CD8-positive, alpha-beta memory T cell (primary cell): Measurements from ENCODE around the gene HTR1E. TPM values are rescaled to one million over a fixed set of nuclear protein-coding genes. Genes with fewer than 3 reads are reported as not detected.

Source experiments
- CTCF ChIA-PET: fragments of 350-600 bp; sonication (Branson Sonifier 250); formaldehyde crosslinking; loops from one replicate; lab custom pipeline; 2021; ENCODE audit warnings: antibody characterized with exemption; lab: Charles Lee
- POLR2A ChIA-PET: fragments of 350-600 bp; sonication (Branson Sonifier 250); formaldehyde crosslinking; loops from one replicate; lab custom pipeline; 2021; ENCODE audit warnings: antibody characterized with exemption; lab: Charles Lee
- DNase-seq, 5 donors: peaks; one replicate each; pipeline versions ENCODE4 v3.0.0 to v3.0.0-alpha.2; 2020 to 2022; ENCODE audit warnings: mixed read lengths in 1 of 5
- H3K27ac ChIP-seq: one replicate; pipeline ENCODE4 v1.7.0; 2013; ENCODE audit warnings: low read depth, mild to moderate bottlenecking, low read length, moderate library complexity
- H3K27me3 ChIP-seq: 2 replicates; pipeline ENCODE4 v1.7.0; 2013; ENCODE audit warnings: low read length, mild to moderate bottlenecking; ENCODE audit not compliant: insufficient read depth, poor library complexity, severe bottlenecking
- H3K36me3 ChIP-seq: 2 replicates; pipeline ENCODE4 v1.7.0; 2013; ENCODE audit warnings: mild to moderate bottlenecking, low read length, moderate library complexity; ENCODE audit not compliant: insufficient read depth
- H3K4me1 ChIP-seq: 2 replicates; pipeline ENCODE4 v1.7.0; 2013; ENCODE audit warnings: mild to moderate bottlenecking, low read length, moderate library complexity; ENCODE audit not compliant: insufficient read depth
- H3K4me3 ChIP-seq: 2 replicates; pipeline ENCODE4 v1.7.0; 2013; ENCODE audit warnings: mild to moderate bottlenecking, low read length
- H3K9me3 ChIP-seq: 2 replicates; pipeline ENCODE4 v1.7.0; 2013; ENCODE audit warnings: mild to moderate bottlenecking, low read length
- H3K27ac Mint-ChIP-seq, 8 donors: one replicate each; pipeline ENCODE4 v1.8.0; 2020 to 2021; ENCODE audit warnings: mixed read lengths in 8 of 8, mild to moderate bottlenecking in 6 of 8, inconsistent platforms in 3 of 8, moderate library complexity in 3 of 8
- H3K27me3 Mint-ChIP-seq, 2 donors: one replicate each; pipeline ENCODE4 v1.8.0; 2020 to 2021; ENCODE audit warnings: mixed read lengths in 2 of 2, mild to moderate bottlenecking in 1 of 2, moderate library complexity in 1 of 2
- H3K36me3 Mint-ChIP-seq, 3 donors: one replicate each; pipeline ENCODE4 v1.8.0; 2020 to 2021; ENCODE audit warnings: mixed read lengths in 3 of 3, inconsistent platforms in 1 of 3, mild to moderate bottlenecking in 1 of 3
- H3K4me1 Mint-ChIP-seq, 3 donors: one replicate each; pipeline ENCODE4 v1.8.0; 2020 to 2021; ENCODE audit warnings: mixed read lengths in 3 of 3, inconsistent platforms in 1 of 3, mild to moderate bottlenecking in 1 of 3
- H3K4me3 Mint-ChIP-seq, 7 donors: one replicate each; pipeline ENCODE4 v1.8.0; 2020 to 2021; ENCODE audit warnings: mixed read lengths in 7 of 7, mild to moderate bottlenecking in 6 of 7, moderate library complexity in 4 of 7, inconsistent platforms in 2 of 7
- H3K9me3 Mint-ChIP-seq, 5 donors: one replicate each; pipeline ENCODE4 v1.8.0; 2020 to 2022; ENCODE audit warnings: mixed read lengths in 5 of 5, mild to moderate bottlenecking in 3 of 5, moderate library complexity in 2 of 5, inconsistent platforms in 1 of 5
- polyA plus RNA-seq: library from polyadenylated mRNA; unstranded; fragments of 300-500 nt; fragmentation: Illumina TruSeq; gene quantifications from one replicate; pipeline ENCODE4 v1.2.3, GENCODE V29; 2021
- total RNA-seq, 2 experiments: library from RNA; stranded (reverse); gene quantifications; one replicate each; pipeline ENCODE4 v1.2.3, GENCODE V29; 2021

HTR1E gene
- total and polyA plus RNA-seq, 3 experiments from 2014 or later: not detected

DNA sequence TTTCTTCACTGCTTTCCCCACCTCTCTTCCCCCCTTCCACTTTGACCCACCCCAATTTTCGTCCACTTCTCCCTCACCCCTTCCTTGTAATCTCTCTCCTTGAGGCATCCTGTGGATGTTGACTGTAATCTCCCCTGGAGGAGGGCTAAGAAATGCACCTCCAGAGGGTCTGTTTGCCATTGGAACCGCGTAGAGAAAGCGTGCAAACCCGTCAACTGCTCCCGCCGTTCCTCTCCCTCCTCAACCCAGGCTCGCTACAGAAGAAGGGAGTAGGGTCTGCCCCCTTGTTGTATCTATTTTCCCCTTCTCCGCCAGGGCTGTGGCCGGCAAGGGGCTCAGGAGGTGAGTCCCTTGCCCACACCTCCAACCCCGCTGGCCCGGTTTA is 502 bp upstream of the HTR1E start:
- Histone ChIP-seq H3K4me3 (no peak overlapping the region), H3K27ac (no peak overlapping the region), H3K4me1 (no peaks in the 10 kb centered on the region), H3K27me3 (peaks cover 3% of the 10 kb centered on the region), H3K9me3 (no peaks in the 10 kb centered on the region), H3K36me3 (no peaks in the 10 kb centered on the region)
- Mint-ChIP-seq H3K4me3 (no peak overlapping the region), H3K27me3 (peaks cover 20 to 33% of the 10 kb centered on the region in 2 donors), H3K9me3 (peaks cover 0 to 10% (median 5%) of the 10 kb centered on the region in 5 donors), H3K4me1 (no peaks in the 10 kb centered on the region), H3K36me3 (no peaks in the 10 kb centered on the region), H3K27ac (no peak overlapping the region)
- DNase-seq: no peak
- ChIA-PET CTCF (no interaction called here), POLR2A (no interaction called here)

DNA sequence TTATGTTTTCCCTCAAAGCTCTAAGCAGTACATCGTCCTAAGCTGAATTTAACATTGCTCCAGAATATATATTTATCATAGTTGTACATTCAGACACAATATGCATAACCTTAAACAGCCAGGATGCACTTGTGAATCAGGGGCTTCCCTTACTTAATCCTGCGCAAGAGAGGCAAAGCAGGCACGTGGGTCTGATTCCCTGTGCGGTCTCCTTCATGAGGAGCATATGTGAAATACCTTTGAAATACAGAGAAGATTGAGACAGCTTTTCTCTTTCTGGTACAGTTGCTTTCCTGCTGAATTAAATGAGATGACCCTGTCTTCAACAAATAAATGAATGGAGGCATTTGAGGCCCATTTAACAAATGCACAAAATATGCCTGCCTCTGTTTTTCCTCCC is 1.5 kb downstream of the HTR1E start:
- Histone ChIP-seq H3K9me3 (no peaks in the 10 kb centered on the region), H3K4me1 (no peaks in the 10 kb centered on the region), H3K27me3 (peaks cover 3% of the 10 kb centered on the region), H3K36me3 (no peaks in the 10 kb centered on the region), H3K27ac (no peak overlapping the region), H3K4me3 (no peak overlapping the region)
- Mint-ChIP-seq H3K4me3 (no peak overlapping the region), H3K27ac (no peak overlapping the region), H3K36me3 (no peaks in the 10 kb centered on the region), H3K4me1 (no peaks in the 10 kb centered on the region), H3K27me3 (peaks cover 19 to 33% of the 10 kb centered on the region in 2 donors), H3K9me3 (peaks cover 0 to 10% (median 5%) of the 10 kb centered on the region in 5 donors)
- DNase-seq: no peak
- POLR2A ChIA-PET: no interaction called here
- CTCF ChIA-PET: no interaction called here

DNA sequence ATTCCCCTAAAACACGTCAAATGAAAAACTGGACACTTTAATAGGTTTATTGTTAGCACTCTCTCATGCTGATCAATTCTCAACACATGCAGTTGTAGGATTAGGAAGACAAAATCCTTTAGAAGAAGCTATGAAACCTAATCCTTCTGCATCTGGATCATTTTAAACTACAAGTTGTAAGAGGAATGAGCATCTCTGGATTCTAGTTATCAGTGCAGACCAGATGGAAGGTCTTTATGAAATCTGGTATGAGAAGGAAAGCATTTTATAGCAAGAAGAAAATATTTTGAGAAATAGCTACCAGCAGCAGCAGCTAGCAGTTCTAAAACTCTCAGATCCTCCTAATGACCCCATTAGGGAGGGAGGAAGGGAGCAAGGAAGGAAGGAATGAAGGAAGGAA is 4.1 kb downstream of the HTR1E start:
- no peaks in the 10 kb centered on the region for H3K36me3 Mint-ChIP-seq
- ChIA-PET POLR2A (no interaction called here), CTCF (no interaction called here)
- H3K27me3 Mint-ChIP-seq: peaks cover 19 to 26% of the 10 kb centered on the region in 2 donors
- no peak overlapping the region for H3K27ac ChIP-seq
- no peaks in the 10 kb centered on the region for H3K36me3 ChIP-seq
- no peak overlapping the region for H3K4me3 Mint-ChIP-seq
- no peaks in the 10 kb centered on the region for H3K4me1 ChIP-seq
- H3K27ac Mint-ChIP-seq: no peak overlapping the region
- peaks cover 3% of the 10 kb centered on the region for H3K27me3 ChIP-seq
- DNase-seq: no peak
- peaks cover 0 to 10% (median 5%) of the 10 kb centered on the region in 5 donors for H3K9me3 Mint-ChIP-seq
- no peaks in the 10 kb centered on the region for H3K9me3 ChIP-seq
- no peaks in the 10 kb centered on the region for H3K4me1 Mint-ChIP-seq
- no peak overlapping the region for H3K4me3 ChIP-seq

DNA sequence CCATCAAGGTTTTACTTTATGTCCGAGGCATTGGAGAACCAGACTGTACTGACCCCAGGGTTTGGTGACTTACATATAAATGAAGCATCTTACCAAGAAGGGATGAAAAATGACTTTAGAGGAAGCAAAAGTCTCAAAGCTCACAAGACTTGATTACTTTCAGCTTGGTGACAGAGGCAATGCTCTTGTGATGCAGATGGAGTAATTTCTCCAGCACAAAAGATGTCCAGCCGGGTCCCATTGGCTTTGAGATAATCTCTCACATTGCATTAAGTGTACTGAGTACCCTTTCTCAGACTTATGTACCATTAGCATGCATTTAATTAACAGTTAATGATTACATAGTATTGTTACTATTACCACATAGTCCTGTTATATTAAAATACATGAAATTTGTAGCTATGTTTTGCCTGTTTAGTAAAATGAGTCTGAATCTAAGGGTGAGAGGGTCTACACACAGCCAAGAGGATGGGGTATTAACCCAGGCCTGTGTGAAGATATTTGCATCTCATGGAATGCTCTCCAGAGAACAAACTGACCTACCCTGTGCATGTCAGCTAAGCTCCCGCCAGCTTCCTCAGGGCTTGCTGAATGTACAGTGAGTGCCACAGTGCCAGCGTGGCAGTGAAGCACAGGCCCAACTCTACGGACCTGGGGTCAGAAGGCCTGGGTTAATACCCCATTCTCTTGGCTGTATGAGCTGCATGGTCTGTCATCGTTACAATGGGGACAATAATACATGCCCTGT is 5.6 kb downstream of the HTR1E start:
- H3K4me3 Mint-ChIP-seq: no peak overlapping the region
- Histone ChIP-seq H3K36me3 (no peaks in the 10 kb centered on the region), H3K4me3 (no peak overlapping the region), H3K4me1 (no peaks in the 10 kb centered on the region), H3K9me3 (no peaks in the 10 kb centered on the region), H3K27ac (no peak overlapping the region), H3K27me3 (no peaks in the 10 kb centered on the region)
- no peak overlapping the region for H3K27ac Mint-ChIP-seq
- peaks cover 12 to 15% of the 10 kb centered on the region in 2 donors for H3K27me3 Mint-ChIP-seq
- peaks cover 0 to 10% (median 2%) of the 10 kb centered on the region in 5 donors for H3K9me3 Mint-ChIP-seq
- ChIA-PET POLR2A (no interaction called here), CTCF (no interaction called here)
- H3K4me1 Mint-ChIP-seq: no peaks in the 10 kb centered on the region
- H3K36me3 Mint-ChIP-seq: no peaks in the 10 kb centered on the region
- DNase-seq: no peak

DNA sequence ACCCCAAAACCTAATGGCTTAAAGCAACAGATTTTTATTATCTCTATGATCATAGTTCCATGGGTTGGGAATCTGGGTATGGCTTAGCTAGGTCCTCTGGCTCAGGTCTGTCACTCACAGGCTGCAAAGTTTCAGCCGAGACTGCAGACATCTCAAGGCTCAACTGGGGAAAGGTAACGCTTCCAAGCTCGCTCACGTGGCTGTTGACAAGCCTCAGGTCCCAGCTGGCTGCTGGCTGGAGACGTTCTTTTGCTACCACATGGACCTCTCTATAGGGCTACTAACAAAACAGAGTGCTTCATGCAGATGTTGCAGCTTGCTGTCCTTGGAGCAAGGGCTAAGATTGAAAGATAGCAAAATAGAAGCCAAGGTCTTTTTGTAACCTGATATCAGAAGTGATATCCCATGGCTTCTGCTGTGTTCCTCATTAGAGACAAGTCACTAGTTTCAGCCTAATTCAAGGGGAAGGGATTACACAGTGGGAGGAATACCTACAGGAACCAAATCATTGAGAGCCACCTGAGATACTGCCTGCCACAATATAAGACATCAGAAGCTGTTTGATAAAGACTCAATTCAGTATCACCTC is 6.6 kb downstream of the HTR1E start:
- Histone ChIP-seq H3K36me3 (no peaks in the 10 kb centered on the region), H3K27ac (no peak overlapping the region), H3K4me3 (no peak overlapping the region), H3K27me3 (no peaks in the 10 kb centered on the region), H3K9me3 (no peaks in the 10 kb centered on the region), H3K4me1 (no peaks in the 10 kb centered on the region)
- Mint-ChIP-seq H3K9me3 (peaks cover 0 to 10% (median 2%) of the 10 kb centered on the region in 5 donors), H3K27me3 (peaks cover 5 to 13% of the 10 kb centered on the region in 2 donors), H3K27ac (no peak overlapping the region), H3K4me1 (no peaks in the 10 kb centered on the region), H3K4me3 (no peak overlapping the region), H3K36me3 (no peaks in the 10 kb centered on the region)
- no peak for DNase-seq
- POLR2A ChIA-PET: no interaction called here
- CTCF ChIA-PET: no interaction called here

DNA sequence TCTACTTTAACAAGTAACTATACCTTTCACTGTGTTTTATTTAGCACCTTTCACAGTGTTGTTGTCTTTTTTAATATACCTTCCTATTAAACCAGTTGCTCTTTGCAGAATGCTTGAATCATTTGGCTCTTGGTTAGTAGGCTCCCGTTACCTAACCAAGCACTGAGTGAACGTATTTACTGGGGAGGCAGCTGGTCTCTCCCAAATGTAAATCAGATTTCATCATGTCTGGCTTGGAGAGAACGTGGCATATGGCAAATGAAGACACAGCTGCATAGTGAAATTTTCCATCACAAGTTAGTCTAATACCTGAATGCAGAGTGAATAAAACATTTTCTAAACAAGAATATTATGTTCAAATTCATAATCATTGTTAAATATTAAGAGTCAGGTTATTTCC is 12.4 kb downstream of the HTR1E start:
- ChIA-PET CTCF (no interaction called here), POLR2A (no interaction called here)
- Mint-ChIP-seq H3K27me3 (no peaks in the 10 kb centered on the region), H3K9me3 (peaks cover 0 to 2% (median 0%) of the 10 kb centered on the region in 5 donors), H3K4me3 (no peak overlapping the region), H3K27ac (no peak overlapping the region), H3K36me3 (no peaks in the 10 kb centered on the region), H3K4me1 (no peaks in the 10 kb centered on the region)
- H3K36me3 ChIP-seq: no peaks in the 10 kb centered on the region
- DNase-seq: no peak
- no peaks in the 10 kb centered on the region for H3K4me1 ChIP-seq
- no peaks in the 10 kb centered on the region for H3K9me3 ChIP-seq
- no peak overlapping the region for H3K27ac ChIP-seq
- no peaks in the 10 kb centered on the region for H3K27me3 ChIP-seq
- H3K4me3 ChIP-seq: no peak overlapping the region

DNA sequence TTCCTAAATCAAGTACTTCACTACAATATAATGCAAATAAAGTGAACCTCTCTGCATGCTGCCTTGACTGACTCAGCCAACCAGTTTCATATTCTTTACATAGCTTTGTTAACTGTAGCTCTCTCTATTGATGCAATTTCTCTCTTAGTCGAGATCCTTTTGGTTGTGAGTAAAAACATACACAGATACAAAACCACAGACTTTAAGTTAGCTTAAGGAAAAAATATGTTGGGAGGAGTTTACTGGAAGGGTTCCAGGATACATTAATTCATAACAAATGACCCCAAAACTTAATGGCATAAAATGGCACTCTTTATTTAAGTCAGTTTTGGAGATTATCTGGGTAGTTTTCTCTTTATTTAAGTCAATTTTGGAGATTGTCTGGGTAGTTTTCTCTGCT is 15.7 kb downstream of the HTR1E start:
- H3K4me1 Mint-ChIP-seq: no peaks in the 10 kb centered on the region
- ChIA-PET CTCF (no interaction called here), POLR2A (no interaction called here)
- H3K27ac Mint-ChIP-seq: no peak overlapping the region
- DNase-seq: no peak
- no peaks in the 10 kb centered on the region for H3K36me3 ChIP-seq
- H3K9me3 Mint-ChIP-seq: peaks cover 0 to 2% (median 0%) of the 10 kb centered on the region in 5 donors
- no peaks in the 10 kb centered on the region for H3K9me3 ChIP-seq
- H3K4me3 Mint-ChIP-seq: no peak overlapping the region
- H3K36me3 Mint-ChIP-seq: no peaks in the 10 kb centered on the region
- no peaks in the 10 kb centered on the region for H3K4me1 ChIP-seq
- no peak overlapping the region for H3K27ac ChIP-seq
- no peaks in the 10 kb centered on the region for H3K27me3 ChIP-seq
- peaks cover 0 to 2% of the 10 kb centered on the region in 2 donors for H3K27me3 Mint-ChIP-seq
- no peak overlapping the region for H3K4me3 ChIP-seq

DNA sequence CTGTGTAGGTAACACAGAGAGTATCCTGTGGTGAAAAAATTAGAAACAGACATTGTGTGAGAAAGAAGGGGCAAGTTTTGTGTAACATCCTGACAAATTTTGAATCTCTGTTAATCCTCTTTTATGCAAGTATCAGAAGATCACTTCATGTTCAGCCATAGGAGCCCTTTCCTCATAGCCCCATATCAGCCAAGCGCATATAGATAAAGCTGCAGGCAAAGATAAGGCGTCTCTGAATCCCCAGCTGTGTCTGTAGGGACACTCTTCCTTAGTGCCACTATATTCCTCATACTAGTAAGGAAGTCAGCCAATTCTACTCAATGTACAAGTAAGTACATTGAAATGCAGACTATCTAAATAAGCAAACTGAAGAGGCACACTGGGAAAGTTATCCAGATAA is 22.3 kb downstream of the HTR1E start:
- Histone ChIP-seq H3K36me3 (no peaks in the 10 kb centered on the region), H3K4me3 (no peak overlapping the region), H3K9me3 (no peaks in the 10 kb centered on the region), H3K4me1 (no peaks in the 10 kb centered on the region), H3K27me3 (no peaks in the 10 kb centered on the region), H3K27ac (no peak overlapping the region)
- H3K27ac Mint-ChIP-seq: no peak overlapping the region
- no peak for DNase-seq
- peaks cover 0 to 3% (median 0%) of the 10 kb centered on the region in 5 donors for H3K9me3 Mint-ChIP-seq
- peaks cover 7 to 13% of the 10 kb centered on the region in 2 donors for H3K27me3 Mint-ChIP-seq
- POLR2A ChIA-PET: no interaction called here
- H3K4me3 Mint-ChIP-seq: no peak overlapping the region
- H3K4me1 Mint-ChIP-seq: no peaks in the 10 kb centered on the region
- H3K36me3 Mint-ChIP-seq: no peaks in the 10 kb centered on the region
- CTCF ChIA-PET: no interaction called here
